ENCODE measurements around the gene SLC6A6.

DNA sequence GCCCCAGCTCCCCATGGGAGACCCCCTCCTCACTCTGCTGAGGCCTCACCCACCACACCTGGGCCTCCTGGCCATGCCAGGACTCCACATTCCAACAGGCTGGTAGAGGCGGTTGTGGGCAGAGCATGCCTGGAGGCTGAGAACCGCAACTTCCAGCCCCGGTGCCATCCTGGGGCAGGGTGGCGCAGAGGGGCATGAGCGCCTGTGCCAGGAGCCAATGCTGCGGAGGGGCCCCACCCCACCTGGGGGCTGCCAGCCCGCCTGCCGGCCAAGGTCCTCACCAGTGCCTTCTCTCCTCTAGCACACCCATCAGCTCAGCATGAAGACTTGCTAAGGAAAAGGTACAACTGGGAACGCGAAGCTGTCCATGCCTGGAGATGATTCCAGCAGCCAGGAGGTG lies 34.3 kb upstream of the SLC6A6 start:
- TF ChIP-seq, protein P1, sequence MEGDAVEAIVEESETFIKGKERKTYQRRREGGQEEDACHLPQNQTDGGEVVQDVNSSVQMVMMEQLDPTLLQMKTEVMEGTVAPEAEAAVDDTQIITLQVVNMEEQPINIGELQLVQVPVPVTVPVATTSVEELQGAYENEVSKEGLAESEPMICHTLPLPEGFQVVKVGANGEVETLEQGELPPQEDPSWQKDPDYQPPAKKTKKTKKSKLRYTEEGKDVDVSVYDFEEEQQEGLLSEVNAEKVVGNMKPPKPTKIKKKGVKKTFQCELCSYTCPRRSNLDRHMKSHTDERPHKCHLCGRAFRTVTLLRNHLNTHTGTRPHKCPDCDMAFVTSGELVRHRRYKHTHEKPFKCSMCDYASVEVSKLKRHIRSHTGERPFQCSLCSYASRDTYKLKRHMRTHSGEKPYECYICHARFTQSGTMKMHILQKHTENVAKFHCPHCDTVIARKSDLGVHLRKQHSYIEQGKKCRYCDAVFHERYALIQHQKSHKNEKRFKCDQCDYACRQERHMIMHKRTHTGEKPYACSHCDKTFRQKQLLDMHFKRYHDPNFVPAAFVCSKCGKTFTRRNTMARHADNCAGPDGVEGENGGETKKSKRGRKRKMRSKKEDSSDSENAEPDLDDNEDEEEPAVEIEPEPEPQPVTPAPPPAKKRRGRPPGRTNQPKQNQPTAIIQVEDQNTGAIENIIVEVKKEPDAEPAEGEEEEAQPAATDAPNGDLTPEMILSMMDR (IDR thresholded peaks at IDR 0.05) = no peak
- TF ChIP-seq EZH2phosphoT487 (IDR thresholded peaks at IDR 0.05) (no peak), EZH2 (IDR thresholded peaks at IDR 0.05) (no peak)

Data from neural progenitor cell (in vitro differentiated cells).